Measurements from ENCODE around the gene CECR2. TPM values are rescaled to one million over a fixed set of nuclear protein-coding genes. Genes with fewer than 3 reads are reported as not detected.

CECR2 gene
- total RNA-seq, 1 donor from 2014 or later: 67.8 TPM

DNA sequence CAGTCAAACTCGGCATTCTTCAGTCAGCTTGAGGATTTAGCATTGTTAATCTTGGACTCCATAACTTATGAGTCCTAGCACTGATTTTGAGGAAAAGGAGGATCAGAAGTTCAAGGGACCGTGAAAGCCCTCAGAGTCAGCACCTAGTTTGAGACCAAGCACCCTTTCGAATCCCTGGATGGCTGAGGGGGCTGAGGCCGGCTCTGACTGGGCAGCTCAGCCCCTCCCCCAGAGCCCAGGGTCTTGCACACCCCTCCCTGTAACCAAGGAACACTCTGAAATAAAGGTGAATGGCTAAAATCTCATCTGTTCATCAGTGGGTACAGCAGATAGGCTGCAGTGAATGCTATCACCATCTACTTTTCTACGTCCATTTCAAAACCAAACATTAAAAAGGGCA is 221.3 kb downstream of the CECR2 start:
- no peaks in the 10 kb centered on the region for H4K20me1 ChIP-seq (ENCODE audit: low read depth)
- no peaks in the 10 kb centered on the region for H3K9me3 ChIP-seq (ENCODE audit: low read depth)
- no peak overlapping the region for H3K4me3 ChIP-seq
- H3K9me3 Mint-ChIP-seq: no peaks in the 10 kb centered on the region
- H2AFZ ChIP-seq (replicated peaks): no peak overlapping the region
- no peaks in the 10 kb centered on the region for H3K36me3 ChIP-seq
- H3K36me3 Mint-ChIP-seq: peaks cover 24% of the 10 kb centered on the region
- peaks cover 3% of the 10 kb centered on the region for H3K4me1 ChIP-seq
- H3K4me3 Mint-ChIP-seq: no peak overlapping the region
- peaks cover 3% of the 10 kb centered on the region for H3K4me1 Mint-ChIP-seq
- H3K27me3 ChIP-seq: no peaks in the 10 kb centered on the region
- no peaks in the 10 kb centered on the region for H3F3A ChIP-seq (ENCODE audit: low read depth)
- no peaks in the 10 kb centered on the region for H3K79me2 ChIP-seq (ENCODE audit: low read depth)
- peaks cover 5% of the 10 kb centered on the region for H3K27me3 Mint-ChIP-seq (ENCODE audit: insufficient read depth, low read depth)
- H3K4me2 ChIP-seq: no peak overlapping the region
- no peak for DNase-seq (ENCODE audit: low spot score)
- TF ChIP-seq EZH2 (IDR thresholded peaks at IDR 0.05) (no peak), EZH2phosphoT487 (IDR thresholded peaks at IDR 0.05) (no peak)
- TF ChIP-seq, protein P1, sequence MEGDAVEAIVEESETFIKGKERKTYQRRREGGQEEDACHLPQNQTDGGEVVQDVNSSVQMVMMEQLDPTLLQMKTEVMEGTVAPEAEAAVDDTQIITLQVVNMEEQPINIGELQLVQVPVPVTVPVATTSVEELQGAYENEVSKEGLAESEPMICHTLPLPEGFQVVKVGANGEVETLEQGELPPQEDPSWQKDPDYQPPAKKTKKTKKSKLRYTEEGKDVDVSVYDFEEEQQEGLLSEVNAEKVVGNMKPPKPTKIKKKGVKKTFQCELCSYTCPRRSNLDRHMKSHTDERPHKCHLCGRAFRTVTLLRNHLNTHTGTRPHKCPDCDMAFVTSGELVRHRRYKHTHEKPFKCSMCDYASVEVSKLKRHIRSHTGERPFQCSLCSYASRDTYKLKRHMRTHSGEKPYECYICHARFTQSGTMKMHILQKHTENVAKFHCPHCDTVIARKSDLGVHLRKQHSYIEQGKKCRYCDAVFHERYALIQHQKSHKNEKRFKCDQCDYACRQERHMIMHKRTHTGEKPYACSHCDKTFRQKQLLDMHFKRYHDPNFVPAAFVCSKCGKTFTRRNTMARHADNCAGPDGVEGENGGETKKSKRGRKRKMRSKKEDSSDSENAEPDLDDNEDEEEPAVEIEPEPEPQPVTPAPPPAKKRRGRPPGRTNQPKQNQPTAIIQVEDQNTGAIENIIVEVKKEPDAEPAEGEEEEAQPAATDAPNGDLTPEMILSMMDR (IDR thresholded peaks at IDR 0.05): no peak
- H3K27ac Mint-ChIP-seq: no peak overlapping the region
- H3K27ac ChIP-seq: no peak overlapping the region
- H3K9ac ChIP-seq: no peak overlapping the region

DNA sequence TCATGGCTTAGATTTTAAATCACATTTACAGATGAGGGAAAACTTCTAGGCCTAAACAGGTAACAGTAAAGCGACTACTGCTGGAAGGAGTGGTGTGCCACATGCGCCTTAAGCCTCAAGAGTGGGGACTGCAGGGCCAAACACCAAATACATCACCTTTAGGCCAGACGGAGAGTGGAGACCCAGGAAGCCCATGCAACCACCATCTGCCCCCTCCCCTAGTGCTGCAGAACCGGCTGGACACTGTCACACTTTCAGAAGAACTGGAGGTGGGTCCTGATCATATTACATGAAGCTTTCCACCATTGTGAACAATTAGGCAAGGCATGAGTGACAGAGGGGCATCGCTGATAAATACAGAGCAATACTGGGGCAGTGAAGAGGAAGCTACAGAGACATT is 222.9 kb downstream of the CECR2 start:
- Mint-ChIP-seq H3K36me3 (peaks cover 33% of the 10 kb centered on the region), H3K27ac (no peak overlapping the region), H3K9me3 (peaks cover 2% of the 10 kb centered on the region), H3K27me3 (ENCODE audit: insufficient read depth, low read depth) (peaks cover 5% of the 10 kb centered on the region), H3K4me1 (peaks cover 3% of the 10 kb centered on the region), H3K4me3 (no peak overlapping the region)
- H3K4me1 ChIP-seq: peaks cover 3% of the 10 kb centered on the region
- H3K4me2 ChIP-seq: no peak overlapping the region
- H3K27ac ChIP-seq: no peak overlapping the region
- H3F3A ChIP-seq (ENCODE audit: low read depth): no peaks in the 10 kb centered on the region
- H3K79me2 ChIP-seq (ENCODE audit: low read depth): no peaks in the 10 kb centered on the region
- no peak for DNase-seq (ENCODE audit: low spot score)
- H3K27me3 ChIP-seq: no peaks in the 10 kb centered on the region
- H3K36me3 ChIP-seq: peaks cover 4% of the 10 kb centered on the region
- H3K9me3 ChIP-seq (ENCODE audit: low read depth): no peaks in the 10 kb centered on the region
- no peak overlapping the region for H2AFZ ChIP-seq (replicated peaks)
- no peak overlapping the region for H3K4me3 ChIP-seq
- no peak overlapping the region for H3K9ac ChIP-seq
- no peak for TF ChIP-seq EZH2phosphoT487 (IDR thresholded peaks at IDR 0.05)
- TF ChIP-seq, protein P1 (IDR thresholded peaks at IDR 0.05): no peak
- TF ChIP-seq EZH2 (IDR thresholded peaks at IDR 0.05): no peak
- no peaks in the 10 kb centered on the region for H4K20me1 ChIP-seq (ENCODE audit: low read depth)

DNA sequence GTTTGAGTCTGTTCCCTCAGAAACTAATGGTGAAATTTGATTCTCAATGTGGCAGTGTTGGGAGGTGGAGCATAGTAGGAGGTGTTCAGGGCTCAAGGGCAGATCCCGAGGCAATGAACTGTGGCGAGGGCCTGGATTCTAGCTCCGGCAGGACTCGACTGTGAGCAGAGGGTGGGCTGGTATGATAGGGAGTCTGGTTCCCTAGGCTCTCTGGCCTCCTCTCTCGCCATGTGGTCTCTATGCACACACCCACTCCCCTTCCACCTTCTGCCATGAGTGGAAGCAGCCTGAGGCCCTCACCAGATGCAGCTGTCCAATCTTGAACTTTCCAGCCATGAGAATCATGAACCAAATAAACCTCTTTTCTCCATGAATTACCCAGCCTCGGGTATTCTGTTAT is 227.0 kb downstream of the CECR2 start:
- Mint-ChIP-seq H3K9me3 (peaks cover 2% of the 10 kb centered on the region), H3K27ac (no peak overlapping the region), H3K4me3 (no peak overlapping the region), H3K27me3 (ENCODE audit: insufficient read depth, low read depth) (peaks cover 5% of the 10 kb centered on the region), H3K36me3 (peaks cover 43% of the 10 kb centered on the region), H3K4me1 (peaks cover 3% of the 10 kb centered on the region)
- Histone ChIP-seq H4K20me1 (ENCODE audit: low read depth) (peaks cover 5% of the 10 kb centered on the region), H3K4me1 (no peaks in the 10 kb centered on the region), H3K36me3 (peaks cover 9% of the 10 kb centered on the region), H3K4me3 (no peak overlapping the region), H3K4me2 (no peak overlapping the region), H3K9ac (no peak overlapping the region), H3K27me3 (no peaks in the 10 kb centered on the region), H3K9me3 (ENCODE audit: low read depth) (no peaks in the 10 kb centered on the region), H3F3A (ENCODE audit: low read depth) (no peaks in the 10 kb centered on the region), H2AFZ (replicated peaks) (no peak overlapping the region), H3K79me2 (ENCODE audit: low read depth) (no peaks in the 10 kb centered on the region), H3K27ac (no peak overlapping the region)
- DNase-seq (ENCODE audit: low spot score): no peak
- TF ChIP-seq EZH2 (IDR thresholded peaks at IDR 0.05) (no peak), EZH2phosphoT487 (IDR thresholded peaks at IDR 0.05) (no peak)
- TF ChIP-seq, protein P1 (IDR thresholded peaks at IDR 0.05): no peak

Measured in neural progenitor cell (in vitro differentiated cells).